Amniotic stem cell (primary cell): ENCODE data around the gene TET3.

ENCODE experiments used
- DNase-seq: peaks from one replicate; lab custom pipeline; 2025; lab: John Stamatoyannopoulos, UW

Gene TET3

GRCh38 chr2:74005786-74006185 is 21.1 kb downstream of the TET3 start:
- no peak for DNase-seq

- no peak for DNase-seq
Measured at GRCh38 chr2:74006459-74006858, 21.7 kb downstream of the TET3 start.

- DNase-seq = no peak
Measured at GRCh38 chr2:74007121-74007520, 22.4 kb downstream of the TET3 start.

GRCh38 chr2:74007711-74008110 is 23.0 kb downstream of the TET3 start:
- DNase-seq = no peak

GRCh38 chr2:74008761-74009395 is 24.2 kb downstream of the TET3 start:
- DNase-seq = no peak

GRCh38 chr2:74009577-74009976 is 24.9 kb downstream of the TET3 start:
- DNase-seq = no peak

- DNase-seq = no peak
Measured at GRCh38 chr2:74010087-74010541, 25.4 kb downstream of the TET3 start.

- DNase-seq = no peak
Measured at GRCh38 chr2:74011246-74011645, 26.5 kb downstream of the TET3 start.

GRCh38 chr2:74014813-74015212 is 30.1 kb downstream of the TET3 start:
- no peak for DNase-seq

GRCh38 chr2:74017223-74017622 is 32.5 kb downstream of the TET3 start:
- DNase-seq = no peak

- DNase-seq = no peak
Measured at GRCh38 chr2:74019516-74019915, 34.8 kb downstream of the TET3 start.

- no peak for DNase-seq
Measured at GRCh38 chr2:74020702-74021406, 36.1 kb downstream of the TET3 start.

GRCh38 chr2:74021407-74021755 is 36.7 kb downstream of the TET3 start:
- no peak for DNase-seq

- no peak for DNase-seq
Measured at GRCh38 chr2:74024216-74024615, 39.5 kb downstream of the TET3 start.

GRCh38 chr2:74025971-74026612 is 41.4 kb downstream of the TET3 start:
- DNase-seq = no peak

- no peak for DNase-seq
Measured at GRCh38 chr2:74026687-74027241, 42.1 kb downstream of the TET3 start.

GRCh38 chr2:74027496-74027895 is 42.8 kb downstream of the TET3 start:
- no peak for DNase-seq

- no peak for DNase-seq
Measured at GRCh38 chr2:74028290-74028689, 43.6 kb downstream of the TET3 start.

- DNase-seq = no peak
Measured at GRCh38 chr2:74028741-74029140, 44.0 kb downstream of the TET3 start.

GRCh38 chr2:74029714-74030397 is 45.1 kb downstream of the TET3 start:
- no peak for DNase-seq

- no peak for DNase-seq
Measured at GRCh38 chr2:74031221-74031620, 46.5 kb downstream of the TET3 start.

GRCh38 chr2:74031959-74032287 is 47.2 kb downstream of the TET3 start:
- no peak for DNase-seq

GRCh38 chr2:74033375-74033774 is 48.7 kb downstream of the TET3 start:
- no peak for DNase-seq
